Coronary artery (tissue), 2 donors: ENCODE data around the gene RPL18.

Experiments used
- DNase-seq: peaks from one replicate; pipeline ENCODE4 v3.0.0-alpha.2; 2017; ENCODE audit warnings: low spot score
- H3K27ac ChIP-seq, 2 donors: fragments of 200-600 bp; sonication (generic); one replicate each; pipeline ENCODE4 v1.5.1; 2016 to 2019
- H3K4me3 ChIP-seq: fragments of 200-600 bp; sonication (generic); 2 replicates; pipeline ENCODE4 v1.5.1; 2016; ENCODE audit warnings: mild to moderate bottlenecking, moderate library complexity
- TF ChIP-seq, protein P1 (sequence below): fragments of 200-600 bp; sonication (generic); IDR thresholded peaks from one replicate; pipeline ENCODE4 v1.5.1; 2019; ENCODE audit warnings: antibody characterized with exemption

Gene RPL18

DNA sequence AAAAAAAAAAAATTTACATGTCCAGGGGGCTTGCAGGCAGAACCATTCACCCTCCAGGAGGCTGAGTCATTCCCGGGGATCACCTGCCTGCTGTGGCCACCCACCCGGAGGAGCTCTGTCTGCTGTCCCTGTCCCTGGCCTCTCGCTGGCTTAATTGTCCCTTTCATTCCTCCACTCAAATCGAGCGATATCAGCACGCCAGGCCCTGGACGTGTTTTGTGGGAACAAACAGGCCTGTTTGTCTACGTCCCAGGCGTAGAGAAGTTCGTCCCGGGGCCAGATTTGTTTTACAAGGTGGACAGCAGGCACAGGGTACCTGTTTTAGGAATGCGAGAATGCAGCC, 45.8 kb downstream of the RPL18 start:
- TF ChIP-seq, protein P1, sequence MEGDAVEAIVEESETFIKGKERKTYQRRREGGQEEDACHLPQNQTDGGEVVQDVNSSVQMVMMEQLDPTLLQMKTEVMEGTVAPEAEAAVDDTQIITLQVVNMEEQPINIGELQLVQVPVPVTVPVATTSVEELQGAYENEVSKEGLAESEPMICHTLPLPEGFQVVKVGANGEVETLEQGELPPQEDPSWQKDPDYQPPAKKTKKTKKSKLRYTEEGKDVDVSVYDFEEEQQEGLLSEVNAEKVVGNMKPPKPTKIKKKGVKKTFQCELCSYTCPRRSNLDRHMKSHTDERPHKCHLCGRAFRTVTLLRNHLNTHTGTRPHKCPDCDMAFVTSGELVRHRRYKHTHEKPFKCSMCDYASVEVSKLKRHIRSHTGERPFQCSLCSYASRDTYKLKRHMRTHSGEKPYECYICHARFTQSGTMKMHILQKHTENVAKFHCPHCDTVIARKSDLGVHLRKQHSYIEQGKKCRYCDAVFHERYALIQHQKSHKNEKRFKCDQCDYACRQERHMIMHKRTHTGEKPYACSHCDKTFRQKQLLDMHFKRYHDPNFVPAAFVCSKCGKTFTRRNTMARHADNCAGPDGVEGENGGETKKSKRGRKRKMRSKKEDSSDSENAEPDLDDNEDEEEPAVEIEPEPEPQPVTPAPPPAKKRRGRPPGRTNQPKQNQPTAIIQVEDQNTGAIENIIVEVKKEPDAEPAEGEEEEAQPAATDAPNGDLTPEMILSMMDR = no peak
- no peak overlapping the region for H3K27ac ChIP-seq

DNA sequence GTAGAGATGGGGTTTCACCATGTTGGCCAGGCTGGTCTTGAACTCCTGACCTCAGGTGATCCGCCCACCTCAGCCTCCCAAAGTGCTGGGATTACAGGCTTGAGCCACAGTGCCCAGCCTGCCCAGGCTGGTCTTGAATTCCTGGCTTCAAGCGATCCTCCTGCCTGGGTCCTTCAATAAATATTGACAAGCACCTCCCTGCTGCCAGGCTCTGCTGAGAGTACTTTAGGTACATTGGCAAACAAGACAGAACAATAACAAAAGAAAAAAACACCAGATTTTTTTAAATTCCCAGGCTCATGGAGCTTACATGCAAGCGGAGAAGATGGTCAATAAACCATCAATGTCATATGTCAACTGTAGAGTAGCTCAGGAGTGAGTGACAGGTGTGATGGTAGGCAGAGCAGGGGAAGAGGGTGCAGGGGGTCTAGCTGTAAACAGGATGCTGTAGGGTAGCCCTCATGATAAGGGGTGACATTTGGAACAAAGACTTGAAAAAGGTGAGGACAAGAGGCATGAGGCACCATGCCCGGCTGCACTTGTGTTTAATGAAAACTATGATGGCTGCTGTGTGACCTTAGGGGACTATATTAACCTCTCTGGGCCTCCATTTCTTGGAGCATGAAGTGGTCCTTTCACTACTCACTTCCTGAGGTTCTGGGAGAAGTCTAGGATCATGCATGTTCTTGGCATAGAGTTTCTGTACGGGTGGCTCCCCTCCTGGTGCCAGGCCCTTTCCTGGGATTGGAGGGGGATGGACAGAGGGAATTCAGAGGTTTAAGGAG, 47.4 kb downstream of the RPL18 start:
- no peak for DNase-seq
- Histone ChIP-seq H3K27ac (no peak overlapping the region), H3K4me3 (no peak overlapping the region)
- TF ChIP-seq, protein P1 = no peak

More for the DNA sequence above, 45.8 kb downstream of the RPL18 start:
- no peak for DNase-seq
- H3K4me3 ChIP-seq = no peak overlapping the region

DNA sequence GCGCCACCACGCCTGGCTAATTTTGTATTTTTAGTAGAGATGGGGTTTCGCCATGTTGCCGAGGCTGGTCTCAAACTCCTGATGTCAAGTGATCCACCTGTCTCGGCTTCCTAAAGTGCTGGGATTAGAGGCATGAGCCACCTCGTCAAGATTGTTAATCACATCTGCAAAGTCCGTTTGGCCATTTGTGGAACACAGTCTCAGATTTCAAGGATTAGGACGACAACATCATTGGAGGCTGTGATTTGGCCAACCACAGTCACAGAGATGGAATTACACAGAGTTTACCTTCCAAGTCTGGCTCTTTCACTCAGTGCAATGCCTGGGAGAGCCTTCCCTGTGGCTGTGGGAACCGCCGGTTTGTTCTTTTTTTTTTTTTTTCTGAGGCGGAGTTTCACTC, 49.2 kb downstream of the RPL18 start:
- TF ChIP-seq, protein P1 = no peak

GRCh38 chr19:48568345-48568886, 50.6 kb downstream of the RPL18 start:
- DNase-seq = peak; percentile 86
- H3K4me3 ChIP-seq = peak overlapping the region; percentile 46
- peak overlapping the region in 1 of 2 donors; percentile 46 for H3K27ac ChIP-seq
- TF ChIP-seq, protein P1 = no peak

More for the DNA sequence above, 49.2 kb downstream of the RPL18 start:
- DNase-seq = no peak
- Histone ChIP-seq H3K4me3 (no peak overlapping the region), H3K27ac (no peak overlapping the region)
